ENCODE data around the gene CCBE1.

- TF ChIP-seq POLR2A (IDR thresholded peaks at IDR 0.05; ENCODE audit: low read length) (no peak), GATA1 (IDR thresholded peaks at IDR 0.05; ENCODE audit: low read depth, low read length) (no peak)
These were observed 131.3 kb downstream of the CCBE1 start for GRCh38 chr18:59565957-59566356.

Data from erythroblast (primary cell).